ENCODE data around the gene CRACDL.
"Not testable (repeated sequence)": the region's sequence is repeated elsewhere in the genome, so short reads cannot be mapped to it uniquely, and the experiment has no call there.

GRCh38 chr2:98752711-98753110 is 183.3 kb downstream of the CRACDL start:
- TF ChIP-seq, protein P1, sequence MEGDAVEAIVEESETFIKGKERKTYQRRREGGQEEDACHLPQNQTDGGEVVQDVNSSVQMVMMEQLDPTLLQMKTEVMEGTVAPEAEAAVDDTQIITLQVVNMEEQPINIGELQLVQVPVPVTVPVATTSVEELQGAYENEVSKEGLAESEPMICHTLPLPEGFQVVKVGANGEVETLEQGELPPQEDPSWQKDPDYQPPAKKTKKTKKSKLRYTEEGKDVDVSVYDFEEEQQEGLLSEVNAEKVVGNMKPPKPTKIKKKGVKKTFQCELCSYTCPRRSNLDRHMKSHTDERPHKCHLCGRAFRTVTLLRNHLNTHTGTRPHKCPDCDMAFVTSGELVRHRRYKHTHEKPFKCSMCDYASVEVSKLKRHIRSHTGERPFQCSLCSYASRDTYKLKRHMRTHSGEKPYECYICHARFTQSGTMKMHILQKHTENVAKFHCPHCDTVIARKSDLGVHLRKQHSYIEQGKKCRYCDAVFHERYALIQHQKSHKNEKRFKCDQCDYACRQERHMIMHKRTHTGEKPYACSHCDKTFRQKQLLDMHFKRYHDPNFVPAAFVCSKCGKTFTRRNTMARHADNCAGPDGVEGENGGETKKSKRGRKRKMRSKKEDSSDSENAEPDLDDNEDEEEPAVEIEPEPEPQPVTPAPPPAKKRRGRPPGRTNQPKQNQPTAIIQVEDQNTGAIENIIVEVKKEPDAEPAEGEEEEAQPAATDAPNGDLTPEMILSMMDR (IDR thresholded peaks at IDR 0.05), result not testable (repeated sequence)
- TF ChIP-seq POLR2A (IDR thresholded peaks at IDR 0.05), result not testable (repeated sequence)
